Lower lobe of right lung (tissue), 2 donors: ENCODE measurements around the gene MATK. TPM values are rescaled to one million over a fixed set of nuclear protein-coding genes. Genes with fewer than 3 reads are reported as not detected.

Source experiments
- ATAC-seq, 2 donors: fragments of 200-7000 bp; cut with Tn5 transposase; one replicate each; pipeline ENCODE4 v1.9.1; 2020 to 2022; ENCODE audit warnings: mild to moderate bottlenecking in 2 of 2, moderate library complexity in 2 of 2
- DNase-seq: peaks from one replicate; pipeline ENCODE4 v3.0.0-alpha.2; 2020
- H3K27ac ChIP-seq: fragments of 200-600 bp; one replicate; pipeline ENCODE4 v1.8.0; 2022
- H3K27me3 ChIP-seq: fragments of 200-600 bp; one replicate; pipeline ENCODE4 v1.8.0; 2022; ENCODE audit warnings: low read depth
- H3K36me3 ChIP-seq: fragments of 200-600 bp; one replicate; pipeline ENCODE4 v1.8.0; 2022; ENCODE audit warnings: mild to moderate bottlenecking
- H3K4me1 ChIP-seq: fragments of 200-600 bp; one replicate; pipeline ENCODE4 v1.8.0; 2022
- H3K4me3 ChIP-seq: fragments of 200-600 bp; one replicate; pipeline ENCODE4 v1.8.0; 2022; ENCODE audit warnings: mild to moderate bottlenecking
- H3K9me3 ChIP-seq: fragments of 200-600 bp; one replicate; pipeline ENCODE4 v1.8.0; 2022
- CTCF ChIP-seq: fragments of 200-600 bp; IDR thresholded peaks from one replicate; pipeline ENCODE4 v1.8.0; 2022; ENCODE audit warnings: antibody characterized with exemption, mild to moderate bottlenecking
- intact Hi-C: fragments of 100-400 bp; cut with DNase I; formaldehyde crosslinking; loops from one replicate; pipeline ENCODE4 v1.11.0; 2022
- total RNA-seq: library from RNA; stranded (reverse); fragmentation: NEBNext Ultra II Directional; extraction: Animal tissue kit (Norgen Biotek cat#: 25700); gene quantifications from one replicate; pipeline ENCODE4 v1.2.1, GENCODE V29; 2021
- donor health status: DM: no; HTN: yes; CAD: no; lungs with severe emphysema.

Gene MATK
- total RNA-seq, 1 donor from 2014 or later, result 11.3 TPM

GRCh38 chr19:3745363-3746045 lies 40.7 kb downstream of the MATK start:
- no peak for ATAC-seq
- H3K27ac ChIP-seq, result no peak overlapping the region
- DNase-seq, result no peak
- no peak for TF ChIP-seq CTCF
- no peaks in the 10 kb centered on the region for H3K9me3 ChIP-seq
- H3K27me3 ChIP-seq, result no peaks in the 10 kb centered on the region
- intact Hi-C loops, result no loop called here
- H3K4me3 ChIP-seq, result no peak overlapping the region
- H3K4me1 ChIP-seq, result no peaks in the 10 kb centered on the region
- H3K36me3 ChIP-seq, result peaks cover 22% of the 10 kb centered on the region

DNA sequence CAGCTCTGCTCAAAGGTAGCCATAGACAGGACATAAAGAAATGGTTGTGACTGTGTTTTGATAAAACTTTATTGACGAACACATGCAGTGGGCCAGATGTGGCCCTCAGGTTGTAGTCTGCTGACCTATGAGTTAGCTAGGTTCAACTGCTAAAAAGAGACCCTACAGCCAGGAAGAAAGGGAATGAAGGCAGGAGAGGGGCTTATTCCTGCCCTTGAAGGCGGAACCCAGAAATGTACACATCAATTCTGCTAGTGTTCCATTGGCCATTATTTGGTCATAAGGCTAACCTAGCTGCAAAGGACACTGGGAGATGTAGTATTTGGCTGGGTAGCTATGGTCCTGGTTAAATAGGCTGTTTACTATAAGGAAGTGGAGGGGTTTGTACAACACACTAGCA lies 42.7 kb downstream of the MATK start:
- DNase-seq (no peak), ATAC-seq (no peak)
- no peaks in the 10 kb centered on the region for H3K4me1 ChIP-seq
- intact Hi-C loops, result no loop called here
- no peak overlapping the region for H3K27ac ChIP-seq
- peaks cover 16% of the 10 kb centered on the region for H3K36me3 ChIP-seq
- no peaks in the 10 kb centered on the region for H3K9me3 ChIP-seq
- no peak overlapping the region for H3K4me3 ChIP-seq
- no peaks in the 10 kb centered on the region for H3K27me3 ChIP-seq
- TF ChIP-seq CTCF, result no peak

DNA sequence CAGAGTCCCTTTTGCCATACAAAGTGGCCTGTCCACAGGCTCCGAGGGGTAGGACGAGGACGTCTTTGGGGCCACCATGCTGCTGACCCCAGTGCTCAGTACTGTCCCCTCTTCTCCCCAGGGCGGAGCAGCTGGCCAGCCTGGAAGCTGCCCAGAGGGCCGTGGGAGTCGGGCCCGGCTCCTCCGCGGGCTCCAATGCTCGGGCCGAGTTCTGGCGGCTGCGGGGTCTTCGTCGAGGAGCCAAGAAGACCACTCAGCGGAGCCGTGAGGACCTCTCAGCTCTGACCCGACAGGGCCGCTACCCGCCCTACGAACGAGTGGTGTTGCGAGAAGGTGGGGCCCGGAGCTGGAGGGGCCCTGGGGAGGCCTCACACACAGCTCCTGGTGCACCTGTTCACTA lies 45.8 kb downstream of the MATK start:
- Histone ChIP-seq H3K27ac (no peak overlapping the region), H3K4me3 (no peak overlapping the region), H3K36me3 (peaks cover 12% of the 10 kb centered on the region), H3K27me3 (no peaks in the 10 kb centered on the region), H3K9me3 (no peaks in the 10 kb centered on the region), H3K4me1 (no peaks in the 10 kb centered on the region)
- ATAC-seq (peak in 1 of 2 donors; percentile 37), DNase-seq (no peak)
- no peak for TF ChIP-seq CTCF
- intact Hi-C loops, result no loop called here

DNA sequence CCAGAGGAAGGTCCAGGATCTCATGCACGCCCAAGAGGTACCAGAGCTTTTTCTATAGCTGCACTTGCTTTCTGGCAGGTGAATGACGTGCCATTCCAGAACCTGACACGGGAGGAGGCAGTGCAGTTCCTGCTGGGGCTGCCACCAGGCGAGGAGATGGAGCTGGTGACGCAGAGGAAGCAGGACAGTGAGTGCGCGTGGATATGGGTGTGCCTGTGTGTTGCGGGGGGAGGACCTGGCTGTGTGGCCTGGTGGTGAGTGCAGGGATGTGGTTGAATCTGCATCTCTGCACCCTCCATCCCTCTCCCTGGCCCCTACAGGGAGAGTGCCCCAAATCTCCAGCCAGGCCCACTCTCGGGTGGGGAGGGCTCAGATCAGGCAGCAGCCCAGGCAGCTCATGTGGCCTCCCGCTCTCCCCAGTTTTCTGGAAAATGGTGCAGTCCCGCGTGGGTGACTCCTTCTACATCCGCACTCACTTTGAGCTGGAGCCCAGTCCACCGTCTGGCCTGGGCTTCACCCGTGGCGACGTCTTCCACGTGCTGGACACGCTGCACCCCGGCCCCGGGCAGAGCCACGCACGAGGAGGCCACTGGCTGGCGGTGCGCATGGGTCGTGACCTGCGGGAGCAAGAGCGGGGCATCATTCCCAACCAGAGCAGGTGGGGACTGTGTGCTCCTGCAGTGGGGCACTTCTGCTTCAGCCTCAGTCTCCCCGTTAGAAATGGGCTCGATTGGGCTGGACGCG lies 47.5 kb downstream of the MATK start:
- Histone ChIP-seq H3K27me3 (no peaks in the 10 kb centered on the region), H3K9me3 (no peaks in the 10 kb centered on the region), H3K27ac (no peak overlapping the region), H3K36me3 (peaks cover 23% of the 10 kb centered on the region), H3K4me1 (no peaks in the 10 kb centered on the region), H3K4me3 (no peak overlapping the region)
- DNase-seq (no peak), ATAC-seq (no peak)
- intact Hi-C loops, result no loop called here
- no peak for TF ChIP-seq CTCF

DNA sequence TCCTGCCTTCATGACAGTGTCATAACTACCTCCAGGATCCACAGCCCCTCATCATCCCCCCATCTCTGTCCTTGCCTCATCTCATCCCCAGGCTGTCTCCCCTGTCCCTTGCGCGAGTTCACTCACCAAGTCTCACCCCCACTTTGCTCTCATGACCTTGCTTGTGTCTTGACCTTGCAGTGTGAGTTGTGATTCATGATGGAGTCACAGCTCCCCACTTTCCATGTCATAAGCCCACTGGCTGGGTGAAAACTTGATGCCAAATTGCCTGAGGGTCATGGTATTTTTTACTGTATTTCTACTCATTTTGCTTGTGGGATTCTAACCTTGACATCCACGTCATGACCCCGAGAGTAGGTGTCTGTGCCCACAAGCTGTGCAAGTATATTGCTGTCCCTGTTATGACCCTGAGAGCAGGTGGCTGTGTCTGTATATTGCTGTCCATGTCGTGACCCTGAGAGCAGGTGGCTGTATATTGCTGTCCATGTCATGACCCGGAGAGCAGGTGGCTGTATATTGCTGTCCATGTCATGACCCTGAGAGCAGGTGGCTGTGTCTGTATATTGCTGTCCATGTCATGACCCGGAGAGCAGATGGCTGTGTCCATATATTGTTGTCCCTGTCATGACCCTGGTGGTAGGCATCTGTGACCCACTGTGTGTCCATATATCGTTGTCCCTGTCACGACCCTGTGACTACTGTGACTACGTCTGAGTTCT lies 48.5 kb downstream of the MATK start:
- no peak overlapping the region for H3K27ac ChIP-seq
- H3K4me1 ChIP-seq, result no peaks in the 10 kb centered on the region
- ATAC-seq (no peak), DNase-seq (no peak)
- no peaks in the 10 kb centered on the region for H3K27me3 ChIP-seq
- H3K36me3 ChIP-seq, result peaks cover 23% of the 10 kb centered on the region
- intact Hi-C loops, result no loop called here
- no peak overlapping the region for H3K4me3 ChIP-seq
- H3K9me3 ChIP-seq, result no peaks in the 10 kb centered on the region
- TF ChIP-seq CTCF, result no peak
